Measurements from ENCODE around the gene TMC8.
"Not testable (repeated sequence)": the region's sequence is repeated elsewhere in the genome, so short reads cannot be mapped to it uniquely, and the experiment has no call there.

The TMC8 gene

DNA sequence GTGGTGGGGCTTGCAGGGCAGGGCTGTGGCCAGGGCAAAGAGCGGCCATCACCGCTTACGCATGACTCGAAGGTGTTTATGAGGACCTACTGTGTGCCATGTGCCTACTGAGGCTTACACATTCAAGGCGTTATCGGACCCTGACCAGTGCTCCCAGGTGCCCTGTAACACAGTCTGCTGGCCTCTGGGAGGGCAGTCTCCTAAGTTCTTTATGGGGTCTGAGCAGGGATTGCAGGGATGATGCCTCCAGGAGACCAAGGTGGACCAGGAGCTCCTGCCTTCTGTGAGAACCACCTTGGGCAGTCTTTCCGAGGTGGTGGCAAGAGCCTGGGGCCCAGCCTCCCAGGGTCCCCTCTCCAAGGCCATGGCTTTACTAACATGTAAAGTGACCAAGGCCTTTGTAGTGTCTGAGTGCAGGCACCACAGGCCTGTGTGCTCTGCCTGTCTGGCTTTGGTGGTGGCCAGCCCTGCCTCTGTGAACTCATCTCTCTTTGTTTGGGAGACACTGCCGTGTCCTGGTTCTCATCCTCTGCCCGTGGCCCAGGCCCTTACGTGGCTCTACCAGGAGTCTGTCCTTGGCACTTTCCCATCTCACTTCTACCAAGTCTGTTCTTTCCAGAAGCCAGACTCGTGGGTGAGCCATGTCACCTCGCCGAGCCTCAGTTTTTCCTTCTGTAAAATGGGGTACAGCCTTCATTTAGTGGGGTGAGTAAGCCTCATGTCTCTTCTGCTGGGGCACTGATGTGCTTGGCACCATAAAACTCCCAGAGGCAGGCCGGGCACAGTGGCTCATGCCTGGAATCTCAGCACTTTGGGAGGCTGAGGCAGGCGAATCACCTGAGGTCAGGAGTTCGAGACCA, 34.4 kb downstream of the TMC8 start:
- DNase-seq = no peak

- DNase-seq = no peak
Measured at GRCh38 chr17:78166416-78166815, 35.8 kb downstream of the TMC8 start.

DNA sequence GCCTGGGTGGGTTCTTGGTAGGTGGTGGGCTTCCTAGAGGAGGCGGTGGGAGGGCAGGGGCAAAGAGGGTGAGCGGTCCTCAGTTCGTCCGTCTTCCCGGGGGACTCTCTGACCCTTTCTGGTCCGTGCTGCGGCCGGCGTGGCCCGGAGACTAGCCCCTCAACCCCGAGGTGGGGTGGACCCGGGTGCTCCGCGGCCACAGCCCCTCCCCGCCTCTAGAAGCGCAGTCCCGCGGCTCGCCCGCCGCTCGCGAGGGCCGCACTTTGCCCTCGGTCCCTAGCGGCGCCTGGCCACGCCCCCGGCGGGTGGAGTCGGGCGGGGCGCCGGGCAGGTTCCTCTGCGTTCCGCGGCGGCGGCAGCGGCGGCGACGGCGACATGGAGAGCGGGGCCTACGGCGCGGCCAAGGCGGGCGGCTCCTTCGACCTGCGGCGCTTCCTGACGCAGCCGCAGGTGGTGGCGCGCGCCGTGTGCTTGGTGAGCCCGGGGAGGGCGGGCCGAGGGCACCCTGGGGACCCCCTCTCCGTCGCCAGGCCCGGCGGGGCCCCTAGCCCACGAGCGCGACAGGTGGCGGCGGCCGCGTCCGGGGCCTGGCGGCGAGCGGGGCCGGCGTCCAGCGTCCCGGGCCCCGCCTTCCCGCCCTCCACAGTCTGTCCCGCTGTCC, 37.8 kb downstream of the TMC8 start, which contains the start of gene SYNGR2:
SYNGR2 (plus strand) TSS at position 340 of the 661 bp plus-strand sequence; CDS start at position 376, 36 bp downstream.
- DNase-seq = peak; percentile 60 to 91 (median 69)

GRCh38 chr17:78168903-78169793, 38.6 kb downstream of the TMC8 start:
- peak in 1 of 4 experiments; percentile 28 for DNase-seq

GRCh38 chr17:78170692-78171590, 40.4 kb downstream of the TMC8 start:
- no peak for DNase-seq

- DNase-seq = not testable (repeated sequence)
Measured at GRCh38 chr17:78171591-78172248, 41.1 kb downstream of the TMC8 start.

DNA sequence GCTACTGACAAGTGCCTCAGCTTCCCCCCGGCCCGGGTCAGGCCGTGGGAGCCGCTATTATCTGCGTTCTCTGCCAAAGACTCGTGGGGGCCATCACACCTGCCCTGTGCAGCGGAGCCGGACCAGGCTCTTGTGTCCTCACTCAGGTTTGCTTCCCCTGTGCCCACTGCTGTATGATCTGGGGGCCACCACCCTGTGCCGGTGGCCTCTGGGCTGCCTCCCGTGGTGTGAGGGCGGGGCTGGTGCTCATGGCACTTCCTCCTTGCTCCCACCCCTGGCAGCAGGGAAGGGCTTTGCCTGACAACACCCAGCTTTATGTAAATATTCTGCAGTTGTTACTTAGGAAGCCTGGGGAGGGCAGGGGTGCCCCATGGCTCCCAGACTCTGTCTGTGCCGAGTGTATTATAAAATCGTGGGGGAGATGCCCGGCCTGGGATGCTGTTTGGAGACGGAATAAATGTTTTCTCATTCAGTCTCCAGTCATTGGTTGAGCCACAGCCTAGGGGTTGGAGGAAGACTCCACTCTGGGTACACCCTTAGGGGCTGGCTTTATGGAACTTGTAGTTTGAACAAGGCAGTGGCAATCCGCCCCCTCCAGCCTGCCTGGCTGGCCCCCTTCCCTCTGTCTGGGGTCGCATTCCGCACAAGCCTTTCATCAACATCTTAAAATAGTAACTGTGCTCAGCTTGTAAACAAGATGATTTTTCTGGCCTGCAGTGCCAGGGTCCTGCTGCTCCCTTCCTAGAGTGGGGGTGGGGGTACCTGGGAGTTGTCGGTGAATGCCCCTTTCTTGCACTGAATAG, 41.9 kb downstream of the TMC8 start:
- no peak for DNase-seq

DNA sequence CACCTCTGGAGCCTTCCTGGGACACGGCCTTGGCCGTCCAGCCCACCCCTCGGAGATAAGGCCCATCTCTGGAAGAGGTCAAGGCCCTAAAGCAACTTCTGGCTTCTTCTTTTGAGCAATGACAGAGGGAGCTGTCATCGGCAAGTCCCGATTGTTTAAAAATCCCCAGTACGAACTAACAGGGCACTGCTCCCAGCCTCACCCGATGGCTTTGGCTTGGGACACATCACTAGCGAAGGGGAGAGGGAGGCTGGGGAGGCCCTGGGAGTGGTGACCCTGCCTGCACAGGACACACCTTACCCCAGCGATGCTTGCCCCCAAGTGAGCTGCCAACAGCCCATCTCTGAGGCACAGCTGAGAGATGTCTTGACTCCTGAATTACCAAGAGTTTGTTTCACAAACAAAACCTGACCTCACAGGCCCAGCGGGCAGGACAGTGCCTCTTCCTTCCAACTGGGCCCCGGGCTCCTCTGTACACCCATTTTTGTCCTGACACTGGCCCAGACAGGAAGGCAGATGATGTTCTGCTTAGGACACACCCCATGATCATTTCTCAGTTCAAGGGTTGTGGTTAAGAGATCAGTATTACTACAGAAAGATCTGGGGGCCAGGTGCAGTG, 42.6 kb downstream of the TMC8 start:
- no peak for DNase-seq

DNA sequence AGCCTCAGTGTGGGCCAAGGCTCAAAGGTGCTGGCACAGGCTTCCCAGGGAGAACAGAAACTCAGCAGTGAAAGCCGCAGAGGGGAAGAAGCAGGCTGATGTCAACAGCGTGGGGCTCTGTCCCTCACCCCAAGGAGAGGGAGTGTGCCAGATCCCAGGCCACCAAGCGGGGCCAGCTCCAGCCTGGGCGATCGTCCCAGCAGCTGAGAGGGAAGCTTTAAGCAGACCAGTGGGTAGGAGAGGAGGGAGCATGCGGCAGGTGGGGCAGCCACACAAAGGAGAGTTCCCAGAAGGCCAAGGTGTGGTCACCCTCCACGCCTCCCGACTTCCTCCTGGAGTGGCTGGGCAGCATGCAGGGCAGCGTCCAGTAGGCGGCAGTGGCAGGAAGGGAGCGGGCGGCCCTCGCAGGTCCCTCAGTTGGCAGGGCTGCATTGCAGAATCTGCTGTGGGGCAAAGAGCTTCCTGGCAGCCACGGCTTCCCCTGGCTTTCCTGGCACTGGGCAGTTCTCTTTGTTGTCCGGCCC, 43.8 kb downstream of the TMC8 start:
- DNase-seq = no peak

GRCh38 chr17:78174870-78175642, 44.5 kb downstream of the TMC8 start:
- no peak for DNase-seq

- no peak for DNase-seq
Measured at GRCh38 chr17:78175643-78175981, 45.0 kb downstream of the TMC8 start.

DNA sequence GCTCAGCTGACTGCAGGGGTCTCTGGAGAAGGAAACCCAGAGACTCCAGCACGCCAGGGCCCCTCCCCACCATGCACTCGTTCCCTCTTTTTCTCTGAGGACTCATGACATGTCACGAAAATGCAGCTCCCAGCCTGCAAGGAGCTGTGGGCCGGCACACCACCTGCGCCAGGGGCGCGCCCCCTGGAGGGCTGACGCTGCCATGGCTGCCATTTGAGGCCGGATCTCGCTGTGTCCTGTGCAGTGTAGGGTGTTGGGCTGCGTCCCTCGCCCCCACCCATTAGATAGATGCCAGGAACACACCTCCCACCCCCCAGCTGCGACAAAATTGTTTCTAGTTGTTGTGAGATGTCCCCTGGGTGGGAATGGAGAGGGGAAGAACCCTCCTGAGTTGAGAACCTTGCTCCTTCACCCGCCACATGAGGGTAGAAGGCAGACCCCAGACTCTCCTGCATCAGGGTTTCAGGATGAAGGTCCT, 46.0 kb downstream of the TMC8 start:
- DNase-seq = peak; percentile 56 to 71 (median 62)

DNA sequence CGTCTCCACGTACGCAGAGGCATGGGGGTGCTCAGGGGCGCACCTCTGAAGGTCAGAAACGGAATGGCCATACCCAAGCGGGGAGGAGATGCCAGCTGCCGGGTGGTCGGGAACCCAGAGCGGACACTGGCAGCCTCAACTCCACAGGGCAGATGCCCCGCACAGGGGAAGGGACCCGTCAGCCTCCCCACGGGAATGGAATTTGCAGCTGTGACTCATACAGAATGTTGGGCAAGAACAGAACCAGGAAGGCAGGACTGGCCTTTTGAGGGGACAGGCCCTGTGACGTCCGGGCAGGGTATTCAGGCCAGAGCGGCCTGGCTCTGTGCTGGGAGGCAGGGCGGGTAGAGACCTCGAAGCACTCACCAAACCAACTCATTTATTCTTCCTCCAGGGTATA, 48.8 kb downstream of the TMC8 start:
- no peak for DNase-seq

DNA sequence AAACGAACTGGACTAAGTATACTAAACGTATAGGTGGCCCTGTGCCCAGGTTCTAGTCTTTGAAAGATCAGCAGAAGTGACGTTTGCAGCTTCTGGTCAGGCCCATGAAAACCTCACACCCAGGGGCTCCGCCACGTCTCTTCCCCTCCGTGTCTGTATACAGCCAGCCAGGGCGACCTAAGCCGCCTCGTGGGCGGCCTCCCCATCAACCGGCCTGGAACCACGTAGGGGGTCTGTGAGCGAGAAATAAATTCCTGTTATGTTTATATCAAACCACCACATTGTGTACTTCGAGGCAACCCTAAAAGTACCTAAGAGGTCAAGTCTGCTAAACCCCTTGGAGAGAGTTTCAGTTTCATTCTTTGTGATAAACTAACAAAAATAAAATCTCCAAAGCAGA, 49.5 kb downstream of the TMC8 start:
- no peak for DNase-seq

DNA sequence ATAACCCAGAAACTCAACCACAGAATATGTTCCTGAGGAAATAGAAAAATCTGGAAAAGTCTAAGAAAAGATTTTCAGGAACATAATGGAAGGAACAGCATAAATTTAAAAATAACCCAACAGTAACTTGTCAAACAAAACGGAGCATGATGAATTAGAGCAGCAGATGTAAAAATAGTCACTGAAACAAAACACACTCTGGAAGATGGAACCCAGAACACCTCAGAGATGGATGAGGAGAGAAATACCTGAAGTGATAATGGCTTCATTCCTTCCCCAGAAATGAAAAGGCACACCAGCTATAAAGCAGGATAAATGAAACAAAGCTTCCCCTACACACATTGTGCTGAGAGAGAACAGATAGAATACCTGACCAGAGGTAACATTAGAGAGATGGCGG, 49.9 kb downstream of the TMC8 start:
- no peak for DNase-seq

DNA sequence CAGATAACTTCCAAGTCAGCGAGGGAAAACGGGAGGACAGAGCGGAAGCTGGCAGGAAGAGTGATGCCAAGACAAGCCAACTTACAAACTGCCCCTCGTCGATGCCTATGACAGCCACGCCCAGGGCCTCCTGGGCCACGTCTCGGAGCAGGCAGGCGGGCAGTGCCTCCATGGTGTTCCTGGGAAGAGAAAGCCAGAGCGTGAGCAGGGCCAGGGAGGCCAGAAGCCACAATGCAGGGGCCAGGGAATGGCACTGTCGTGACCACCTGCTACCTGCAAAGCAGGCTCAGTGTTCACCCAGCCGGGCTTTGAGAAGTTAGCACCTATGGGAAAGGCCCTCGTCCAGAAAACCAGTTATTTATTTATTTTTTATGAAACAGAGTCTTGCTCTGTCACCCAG, 51.9 kb downstream of the TMC8 start:
- DNase-seq = no peak

- no peak for DNase-seq
Measured at GRCh38 chr17:78183916-78184315, 53.3 kb downstream of the TMC8 start.

- DNase-seq = no peak
Measured at GRCh38 chr17:78184351-78184750, 53.8 kb downstream of the TMC8 start.

GRCh38 chr17:78184868-78185267, 54.3 kb downstream of the TMC8 start:
- DNase-seq = no peak

Data from activated naive CD4-positive, alpha-beta T cell (primary cell).